ENCODE measurements around the gene SH3TC1.

The SH3TC1 gene

GRCh38 chr4:8168832-8169598 lies 30.1 kb upstream of the SH3TC1 start:
- no peak for DNase-seq (ENCODE audit: low read depth)
- no peak overlapping the region for H3K4me3 ChIP-seq (ENCODE audit: low read depth, low read length)
- TF ChIP-seq POLR2A (IDR thresholded peaks at IDR 0.05; ENCODE audit: extremely low read depth, insufficient read length) (no peak), CTCF (IDR thresholded peaks at IDR 0.05; ENCODE audit: low read depth, low read length) (no peak), MAX (IDR thresholded peaks at IDR 0.05; ENCODE audit: low read depth, low read length) (no peak), MYC (IDR thresholded peaks at IDR 0.05; ENCODE audit: low read depth, low read length) (no peak)

- H3K4me3 ChIP-seq (ENCODE audit: low read depth, low read length): no peak overlapping the region
- DNase-seq (ENCODE audit: low read depth): no peak
- no peak for TF ChIP-seq MYC (IDR thresholded peaks at IDR 0.05; ENCODE audit: low read depth, low read length)
- no peak for TF ChIP-seq POLR2A (IDR thresholded peaks at IDR 0.05; ENCODE audit: extremely low read depth, insufficient read length)
- no peak for TF ChIP-seq CTCF (IDR thresholded peaks at IDR 0.05; ENCODE audit: low read depth, low read length)
- no peak for TF ChIP-seq MAX (IDR thresholded peaks at IDR 0.05; ENCODE audit: low read depth, low read length)
Observed at GRCh38 chr4:8169763-8170162, 29.3 kb upstream of the SH3TC1 start.

- no peak for DNase-seq (ENCODE audit: low read depth)
- no peak overlapping the region for H3K4me3 ChIP-seq (ENCODE audit: low read depth, low read length)
- TF ChIP-seq MAX (IDR thresholded peaks at IDR 0.05; ENCODE audit: low read depth, low read length) (no peak), CTCF (IDR thresholded peaks at IDR 0.05; ENCODE audit: low read depth, low read length) (no peak), POLR2A (IDR thresholded peaks at IDR 0.05; ENCODE audit: extremely low read depth, insufficient read length) (no peak), MYC (IDR thresholded peaks at IDR 0.05; ENCODE audit: low read depth, low read length) (no peak)
Observed at GRCh38 chr4:8170341-8170740, 28.7 kb upstream of the SH3TC1 start.

- no peak overlapping the region for H3K4me3 ChIP-seq (ENCODE audit: low read depth, low read length)
- no peak for DNase-seq (ENCODE audit: low read depth)
- TF ChIP-seq CTCF (IDR thresholded peaks at IDR 0.05; ENCODE audit: low read depth, low read length) (no peak), POLR2A (IDR thresholded peaks at IDR 0.05; ENCODE audit: extremely low read depth, insufficient read length) (no peak), MYC (IDR thresholded peaks at IDR 0.05; ENCODE audit: low read depth, low read length) (no peak), MAX (IDR thresholded peaks at IDR 0.05; ENCODE audit: low read depth, low read length) (no peak)
Observed at GRCh38 chr4:8171266-8171665, 27.8 kb upstream of the SH3TC1 start.

- no peak overlapping the region for H3K4me3 ChIP-seq (ENCODE audit: low read depth, low read length)
- no peak for TF ChIP-seq POLR2A (IDR thresholded peaks at IDR 0.05; ENCODE audit: extremely low read depth, insufficient read length)
- no peak for TF ChIP-seq CTCF (IDR thresholded peaks at IDR 0.05; ENCODE audit: low read depth, low read length)
- no peak for TF ChIP-seq MAX (IDR thresholded peaks at IDR 0.05; ENCODE audit: low read depth, low read length)
- no peak for TF ChIP-seq MYC (IDR thresholded peaks at IDR 0.05; ENCODE audit: low read depth, low read length)
- no peak for DNase-seq (ENCODE audit: low read depth)
Observed at GRCh38 chr4:8171984-8172924, 26.8 kb upstream of the SH3TC1 start.
